Prostate gland (tissue), 2 donors: ENCODE data around the gene LDB1.

ENCODE experiments used
- POLR2A ChIP-seq: fragments of 450-650 bp; IDR thresholded peaks from one replicate; pipeline ENCODE4 v1.6.1; 2016; ENCODE audit warnings: antibody characterized with exemption, mild to moderate bottlenecking
- TF ChIP-seq, protein P1 (sequence below), 4 experiments: fragments of 200-600 bp in 2 of 4; fragments of 450-650 bp in 2 of 4; sonication (generic) in 2 of 4; IDR thresholded peaks; 1 replicate in 3 of 4; 2 replicates in 1 of 4; pipeline ENCODE4 v1.5.1; 2016 to 2019; ENCODE audit warnings: antibody characterized with exemption in 4 of 4, mild to moderate bottlenecking in 2 of 4, moderate library complexity in 2 of 4

DNA sequence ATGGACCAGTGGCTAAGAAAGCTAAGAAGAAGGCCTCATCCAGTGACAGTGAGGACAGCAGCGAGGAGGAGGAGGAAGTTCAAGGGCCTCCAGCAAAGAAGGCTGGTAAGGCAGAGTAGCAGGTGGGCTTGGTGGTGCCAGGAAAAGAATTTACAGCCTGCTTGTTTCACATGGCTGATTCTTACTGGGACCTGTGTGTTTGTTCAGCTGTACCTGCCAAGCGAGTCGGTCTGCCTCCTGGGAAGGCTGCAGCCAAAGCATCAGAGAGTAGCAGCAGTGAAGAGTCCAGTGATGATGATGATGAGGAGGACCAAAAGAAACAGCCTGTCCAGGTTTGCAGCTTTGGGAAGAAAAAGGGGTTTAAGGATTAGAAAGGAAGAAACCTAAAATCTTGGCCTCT, 37.1 kb upstream of the LDB1 start:
- TF ChIP-seq, protein P1, sequence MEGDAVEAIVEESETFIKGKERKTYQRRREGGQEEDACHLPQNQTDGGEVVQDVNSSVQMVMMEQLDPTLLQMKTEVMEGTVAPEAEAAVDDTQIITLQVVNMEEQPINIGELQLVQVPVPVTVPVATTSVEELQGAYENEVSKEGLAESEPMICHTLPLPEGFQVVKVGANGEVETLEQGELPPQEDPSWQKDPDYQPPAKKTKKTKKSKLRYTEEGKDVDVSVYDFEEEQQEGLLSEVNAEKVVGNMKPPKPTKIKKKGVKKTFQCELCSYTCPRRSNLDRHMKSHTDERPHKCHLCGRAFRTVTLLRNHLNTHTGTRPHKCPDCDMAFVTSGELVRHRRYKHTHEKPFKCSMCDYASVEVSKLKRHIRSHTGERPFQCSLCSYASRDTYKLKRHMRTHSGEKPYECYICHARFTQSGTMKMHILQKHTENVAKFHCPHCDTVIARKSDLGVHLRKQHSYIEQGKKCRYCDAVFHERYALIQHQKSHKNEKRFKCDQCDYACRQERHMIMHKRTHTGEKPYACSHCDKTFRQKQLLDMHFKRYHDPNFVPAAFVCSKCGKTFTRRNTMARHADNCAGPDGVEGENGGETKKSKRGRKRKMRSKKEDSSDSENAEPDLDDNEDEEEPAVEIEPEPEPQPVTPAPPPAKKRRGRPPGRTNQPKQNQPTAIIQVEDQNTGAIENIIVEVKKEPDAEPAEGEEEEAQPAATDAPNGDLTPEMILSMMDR (IDR thresholded peaks at IDR 0.05) = no peak
- TF ChIP-seq POLR2A = no peak
